Choroid plexus epithelial cell (primary cell): ENCODE measurements around the gene ASXL3.

ENCODE experiments used
- DNase-seq: peaks from one replicate; pipeline ENCODE4 v3.0.0-alpha.2; 2010; ENCODE audit warnings: low read depth
- H3K4me3 ChIP-seq: 2 replicates; pipeline ENCODE4 v1.5.1; 2011; ENCODE audit warnings: low read depth, mild to moderate bottlenecking, control low read depth, low read length, moderate library complexity
- TF ChIP-seq, protein P1 (sequence below): conservative IDR thresholded peaks from 2 replicates; pipeline ENCODE4 v1.5.1; 2011; ENCODE audit warnings: low read depth, mild to moderate bottlenecking, control low read depth, inconsistent platforms, low read length, moderate library complexity

ASXL3 gene

GRCh38 chr18:33708876-33709275, 130.9 kb downstream of the ASXL3 start:
- TF ChIP-seq, protein P1, sequence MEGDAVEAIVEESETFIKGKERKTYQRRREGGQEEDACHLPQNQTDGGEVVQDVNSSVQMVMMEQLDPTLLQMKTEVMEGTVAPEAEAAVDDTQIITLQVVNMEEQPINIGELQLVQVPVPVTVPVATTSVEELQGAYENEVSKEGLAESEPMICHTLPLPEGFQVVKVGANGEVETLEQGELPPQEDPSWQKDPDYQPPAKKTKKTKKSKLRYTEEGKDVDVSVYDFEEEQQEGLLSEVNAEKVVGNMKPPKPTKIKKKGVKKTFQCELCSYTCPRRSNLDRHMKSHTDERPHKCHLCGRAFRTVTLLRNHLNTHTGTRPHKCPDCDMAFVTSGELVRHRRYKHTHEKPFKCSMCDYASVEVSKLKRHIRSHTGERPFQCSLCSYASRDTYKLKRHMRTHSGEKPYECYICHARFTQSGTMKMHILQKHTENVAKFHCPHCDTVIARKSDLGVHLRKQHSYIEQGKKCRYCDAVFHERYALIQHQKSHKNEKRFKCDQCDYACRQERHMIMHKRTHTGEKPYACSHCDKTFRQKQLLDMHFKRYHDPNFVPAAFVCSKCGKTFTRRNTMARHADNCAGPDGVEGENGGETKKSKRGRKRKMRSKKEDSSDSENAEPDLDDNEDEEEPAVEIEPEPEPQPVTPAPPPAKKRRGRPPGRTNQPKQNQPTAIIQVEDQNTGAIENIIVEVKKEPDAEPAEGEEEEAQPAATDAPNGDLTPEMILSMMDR, result no peak

GRCh38 chr18:33710269-33710668, 132.2 kb downstream of the ASXL3 start:
- TF ChIP-seq, protein P1, result no peak
- no peak overlapping the region for H3K4me3 ChIP-seq
- no peak for DNase-seq

More at GRCh38 chr18:33708876-33709275, 130.9 kb downstream of the ASXL3 start:
- no peak overlapping the region for H3K4me3 ChIP-seq
- DNase-seq, result no peak

- DNase-seq, result no peak
Observed at GRCh38 chr18:33711514-33711913, 133.5 kb downstream of the ASXL3 start.

GRCh38 chr18:33712719-33713118, 134.7 kb downstream of the ASXL3 start:
- TF ChIP-seq, protein P1, result no peak
- no peak overlapping the region for H3K4me3 ChIP-seq
- no peak for DNase-seq

More at GRCh38 chr18:33711514-33711913, 133.5 kb downstream of the ASXL3 start:
- no peak overlapping the region for H3K4me3 ChIP-seq
- TF ChIP-seq, protein P1, result no peak

DNA sequence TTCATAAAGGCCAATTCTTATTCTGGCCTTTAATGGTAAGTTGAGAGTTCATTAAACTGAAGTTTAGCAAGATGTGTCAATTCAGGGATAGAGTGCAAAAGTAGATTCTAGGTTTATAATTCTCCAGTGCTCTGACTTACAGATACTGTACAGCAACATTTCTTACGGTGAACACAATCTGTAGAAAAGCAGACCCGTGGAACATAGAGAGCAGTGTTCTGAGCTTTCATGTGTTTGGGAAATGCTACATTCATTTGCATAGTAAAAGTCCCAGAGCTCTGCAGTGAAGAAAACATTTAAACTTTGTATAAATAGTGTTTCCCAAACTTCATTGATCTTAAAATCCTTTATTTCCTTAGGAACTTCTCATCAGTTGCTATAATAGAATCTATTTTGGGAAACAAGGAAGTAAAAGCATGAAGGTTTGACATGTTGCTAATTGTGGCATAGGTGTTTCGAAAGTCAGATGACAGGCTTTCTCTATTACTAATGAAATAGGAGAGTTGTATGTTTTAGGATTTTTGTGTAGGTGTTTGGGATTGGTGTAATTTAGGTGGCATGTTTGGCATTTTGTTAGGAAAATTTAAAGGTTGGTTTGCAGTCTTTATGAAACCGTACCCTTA, 138.2 kb downstream of the ASXL3 start:
- H3K4me3 ChIP-seq, result no peak overlapping the region
- DNase-seq, result no peak
- TF ChIP-seq, protein P1, result no peak

DNA sequence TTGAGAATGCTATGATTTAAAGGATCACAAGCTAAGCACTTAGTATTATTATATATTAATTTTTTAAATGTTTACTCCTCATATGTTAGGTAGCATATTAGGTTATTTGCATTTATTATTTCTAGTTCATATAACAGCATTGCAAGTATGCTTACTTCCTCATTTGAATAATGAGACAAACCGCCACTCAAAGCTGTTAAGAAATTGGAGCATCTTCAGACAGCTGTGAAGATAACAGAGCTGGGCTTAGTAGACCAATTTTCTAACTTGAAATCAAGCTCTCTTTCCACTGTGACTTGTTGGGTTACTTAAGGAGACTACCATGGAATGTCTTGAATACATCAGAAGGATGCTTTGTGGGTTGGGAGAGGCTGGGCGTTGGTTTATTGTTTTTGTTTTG, 139.3 kb downstream of the ASXL3 start:
- TF ChIP-seq, protein P1, result no peak
- no peak for DNase-seq
- H3K4me3 ChIP-seq, result no peak overlapping the region

GRCh38 chr18:33720133-33720532, 142.1 kb downstream of the ASXL3 start:
- TF ChIP-seq, protein P1, result no peak
- DNase-seq, result peak; percentile 56

More at GRCh38 chr18:33720133-33720532, 142.1 kb downstream of the ASXL3 start:
- H3K4me3 ChIP-seq, result no peak overlapping the region
